Liver (tissue), 9 donors: ENCODE measurements around the gene CXXC5. TPM values are rescaled to one million over a fixed set of nuclear protein-coding genes. Genes with fewer than 3 reads are reported as not detected.

Experiments used
- DNase-seq: peaks from one replicate; pipeline ENCODE4 v3.0.0-alpha.2; 2017; ENCODE audit warnings: low spot score
- H3K27ac ChIP-seq, 2 donors: one replicate each; pipeline ENCODE4 v1.7.0; 2013; ENCODE audit warnings: inconsistent platforms in 2 of 2, low read length in 2 of 2, control low read depth in 1 of 2, low read depth in 1 of 2, mild to moderate bottlenecking in 1 of 2
- H3K27me3 ChIP-seq, 4 donors: one replicate each; pipeline versions ENCODE4 v1.6.1 to v1.7.0; 2013; ENCODE audit warnings: low read length in 3 of 4, inconsistent platforms in 1 of 4, mild to moderate bottlenecking in 1 of 4, moderate library complexity in 1 of 4; ENCODE audit not compliant: control insufficient read depth in 4 of 4, insufficient read depth in 4 of 4
- H3K36me3 ChIP-seq, 4 donors: one replicate each; pipeline versions ENCODE4 v1.6.1 to v1.7.0; 2013; ENCODE audit warnings: low read length in 3 of 4, mild to moderate bottlenecking in 3 of 4, low read depth in 1 of 4, moderate library complexity in 1 of 4; ENCODE audit not compliant: control insufficient read depth in 4 of 4, insufficient read depth in 3 of 4
- H3K4me1 ChIP-seq, 4 donors: one replicate each; pipeline versions ENCODE4 v1.6.1 to v1.7.0; 2013; ENCODE audit warnings: low read length in 3 of 4, mild to moderate bottlenecking in 3 of 4, moderate library complexity in 1 of 4; ENCODE audit not compliant: control insufficient read depth in 4 of 4, insufficient read depth in 4 of 4
- H3K4me3 ChIP-seq, 3 donors: one replicate each; pipeline versions ENCODE4 v1.6.1 to v1.7.0; 2013; ENCODE audit warnings: low read length in 3 of 3, control low read depth in 1 of 3, low read depth in 1 of 3, mild to moderate bottlenecking in 1 of 3
- H3K9ac ChIP-seq, 2 donors: one replicate each; pipeline ENCODE4 v1.7.0; 2013; ENCODE audit warnings: low read length in 2 of 2, mild to moderate bottlenecking in 2 of 2, moderate library complexity in 2 of 2, control low read depth in 1 of 2, low read depth in 1 of 2
- H3K9me3 ChIP-seq, 4 donors: one replicate each; pipeline versions ENCODE4 v1.6.1 to v1.7.0; 2013; ENCODE audit warnings: low read length in 3 of 4; ENCODE audit not compliant: control insufficient read depth in 4 of 4
- ATF3 ChIP-seq: IDR thresholded peaks from 2 replicates; pipeline ENCODE4 v1.6.1; 2016; ENCODE audit warnings: antibody characterized with exemption
- CTCF ChIP-seq: fragments of 150-350 bp; IDR thresholded peaks from 2 replicates; pipeline ENCODE4 v1.5.1; 2017; ENCODE audit warnings: improper control_type of control experiment, low read depth, low read length; ENCODE audit not compliant: missing input control
- EGR1 ChIP-seq, 2 donors: IDR thresholded peaks; 2 replicates each; pipeline ENCODE4 v1.6.1; 2016 to 2018; ENCODE audit warnings: antibody characterized with exemption in 2 of 2, low read depth in 2 of 2
- FOXA1 ChIP-seq: IDR thresholded peaks from 2 replicates; pipeline ENCODE4 v1.6.1; 2016; ENCODE audit warnings: antibody characterized with exemption
- FOXA2 ChIP-seq: IDR thresholded peaks from 2 replicates; pipeline ENCODE4 v1.6.1; 2016; ENCODE audit warnings: antibody characterized with exemption
- GABPA ChIP-seq, 2 donors: IDR thresholded peaks in 1 of 2; conservative IDR thresholded peaks in 1 of 2; 2 replicates each; pipeline ENCODE4 v1.6.1; 2016; ENCODE audit warnings: antibody characterized with exemption in 2 of 2, mild to moderate bottlenecking in 1 of 2, moderate library complexity in 1 of 2
- HNF4A ChIP-seq, 2 donors: conservative IDR thresholded peaks; 2 replicates each; pipeline ENCODE4 v1.6.1; 2016; ENCODE audit warnings: antibody characterized with exemption in 2 of 2, mild to moderate bottlenecking in 2 of 2
- HNF4G ChIP-seq: IDR thresholded peaks from 2 replicates; pipeline ENCODE4 v1.6.1; 2016; ENCODE audit warnings: antibody characterized with exemption
- JUND ChIP-seq, 2 donors: IDR thresholded peaks; 2 replicates each; pipeline ENCODE4 v1.6.1; 2016; ENCODE audit warnings: antibody characterized with exemption in 2 of 2
- MAX ChIP-seq: IDR thresholded peaks from 2 replicates; pipeline ENCODE4 v1.6.1; 2016; ENCODE audit warnings: antibody characterized with exemption
- NR2F2 ChIP-seq: IDR thresholded peaks from 2 replicates; pipeline ENCODE4 v1.6.1; 2016; ENCODE audit warnings: antibody characterized with exemption
- RAD21 ChIP-seq, 2 donors: IDR thresholded peaks; 2 replicates each; pipeline ENCODE4 v1.6.1; 2016; ENCODE audit warnings: antibody characterized with exemption in 2 of 2, mild to moderate bottlenecking in 2 of 2
- REST ChIP-seq: IDR thresholded peaks from 2 replicates; pipeline ENCODE4 v1.6.1; 2016; ENCODE audit warnings: antibody characterized with exemption, mild to moderate bottlenecking
- RXRA ChIP-seq, 2 donors: IDR thresholded peaks; 2 replicates each; pipeline ENCODE4 v1.6.1; 2017 to 2018; ENCODE audit warnings: antibody characterized with exemption in 2 of 2, mild to moderate bottlenecking in 1 of 2
- SP1 ChIP-seq: IDR thresholded peaks from 2 replicates; pipeline ENCODE4 v1.6.1; 2018; ENCODE audit warnings: antibody characterized with exemption, mild to moderate bottlenecking
- TAF1 ChIP-seq: conservative IDR thresholded peaks from 2 replicates; pipeline ENCODE4 v1.6.1; 2016; ENCODE audit warnings: antibody characterized with exemption, mild to moderate bottlenecking
- YY1 ChIP-seq: IDR thresholded peaks from 2 replicates; pipeline ENCODE4 v1.6.1; 2016; ENCODE audit warnings: antibody characterized with exemption, mild to moderate bottlenecking
- ZBTB33 ChIP-seq: IDR thresholded peaks from 2 replicates; pipeline ENCODE4 v1.6.1; 2016; ENCODE audit warnings: antibody characterized with exemption
- polyA plus RNA-seq, 2 donors: library from polyadenylated mRNA; stranded (reverse) in 1 of 2; unstranded in 1 of 2; fragments of 200-250 nt in 1 of 2; fragments of >200 nt in 1 of 2; fragmentation: Nextera tagmentation in 1 of 2; extraction: Ambion mirVana in 1 of 2; gene quantifications; one replicate each; pipeline versions ENCODE4 v1.2.1 to v1.2.3, GENCODE V29; 2013 to 2015
- total RNA-seq, 2 donors: library from RNA; depleted of rRNA; stranded (reverse); fragments of >200 nt; gene quantifications; one replicate each; pipeline ENCODE4 v1.2.3, GENCODE V29; 2014
- donor health status: healthy.
- donor health status: healthy.
- donor health status: healthy.
- donor health status: healthy.
- donor health status: healthy.

The CXXC5 gene
- total and polyA plus RNA-seq, 4 donors, result 40.6 to 78.6 (median 64.5) TPM

GRCh38 chr5:139630855-139631254 lies 17.3 kb upstream of the CXXC5 start:
- Histone ChIP-seq H3K9me3 (no peaks in the 10 kb centered on the region), H3K4me3 (no peak overlapping the region), H3K27me3 (no peaks in the 10 kb centered on the region), H3K9ac (no peak overlapping the region), H3K27ac (no peak overlapping the region), H3K36me3 (peaks cover 2 to 26% (median 14%) of the 10 kb centered on the region in 4 donors), H3K4me1 (peaks cover 3 to 20% (median 12%) of the 10 kb centered on the region in 4 donors)
- TF ChIP-seq JUND (IDR thresholded peaks at IDR 0.05), result no peak
- no peak for TF ChIP-seq GABPA (IDR thresholded peaks at IDR 0.05 in 1 of 2, conservative IDR thresholded peaks at IDR 0.05 in 1 of 2)
- TF ChIP-seq ATF3, result no peak
- no peak for TF ChIP-seq RXRA (IDR thresholded peaks at IDR 0.05)
- no peak for TF ChIP-seq FOXA2
- TF ChIP-seq RAD21 (IDR thresholded peaks at IDR 0.05), result no peak
- no peak for TF ChIP-seq REST
- no peak for TF ChIP-seq NR2F2
- TF ChIP-seq TAF1, result no peak
- TF ChIP-seq EGR1 (IDR thresholded peaks at IDR 0.05; ENCODE audit: low read depth in 2 of 2), result no peak
- no peak for TF ChIP-seq FOXA1
- no peak for TF ChIP-seq CTCF
- TF ChIP-seq ZBTB33, result no peak
- TF ChIP-seq YY1, result no peak
- TF ChIP-seq HNF4A (conservative IDR thresholded peaks at IDR 0.05), result no peak
- no peak for TF ChIP-seq MAX
- no peak for TF ChIP-seq SP1
- no peak for TF ChIP-seq HNF4G
- no peak for DNase-seq
